Ishikawa (cell line): ENCODE data around the gene SRSF7.

ENCODE experiments used
- CEBPB ChIP-seq: IDR thresholded peaks from 2 replicates; pipeline ENCODE4 v1.6.1; 2012
- CREB1 ChIP-seq: IDR thresholded peaks from 2 replicates; pipeline ENCODE4 v1.6.1; 2012; ENCODE audit warnings: low read depth
- EGR1 ChIP-seq: IDR thresholded peaks from 2 replicates; pipeline ENCODE4 v1.6.1; 2012
- EP300 ChIP-seq: IDR thresholded peaks from 2 replicates; pipeline ENCODE4 v1.6.1; 2012; ENCODE audit warnings: borderline replicate concordance
- FOXM1 ChIP-seq: IDR thresholded peaks from 2 replicates; pipeline ENCODE4 v1.6.1; 2012; ENCODE audit warnings: low read depth, borderline replicate concordance
- NFIC ChIP-seq: IDR thresholded peaks from 2 replicates; pipeline ENCODE4 v1.6.1; 2012
- RAD21 ChIP-seq: IDR thresholded peaks from 2 replicates; pipeline ENCODE4 v1.6.1; 2012; ENCODE audit warnings: low read depth
- TAF1 ChIP-seq: IDR thresholded peaks from 2 replicates; pipeline ENCODE4 v1.6.1; 2012; ENCODE audit warnings: low read depth, mild to moderate bottlenecking
- TCF12 ChIP-seq: IDR thresholded peaks from 2 replicates; pipeline ENCODE4 v1.6.1; 2012; ENCODE audit warnings: low read depth
- TEAD4 ChIP-seq: IDR thresholded peaks from 2 replicates; pipeline ENCODE4 v1.6.1; 2012
- YY1 ChIP-seq: IDR thresholded peaks from 2 replicates; pipeline ENCODE4 v1.6.1; 2012; ENCODE audit warnings: low read depth
- ZBTB7A ChIP-seq: IDR thresholded peaks from 2 replicates; pipeline ENCODE4 v1.6.1; 2012; ENCODE audit warnings: low read depth
- TF ChIP-seq, protein P1 (sequence below): IDR thresholded peaks from 2 replicates; pipeline ENCODE4 v1.6.1; 2012; ENCODE audit warnings: low read depth, mild to moderate bottlenecking
- TF ChIP-seq, protein P2 (sequence below): IDR thresholded peaks from 2 replicates; pipeline ENCODE4 v1.6.1; 2012
- TF ChIP-seq, protein P3 (sequence below): IDR thresholded peaks from 2 replicates; pipeline ENCODE4 v1.6.1; 2012

SRSF7 gene

DNA sequence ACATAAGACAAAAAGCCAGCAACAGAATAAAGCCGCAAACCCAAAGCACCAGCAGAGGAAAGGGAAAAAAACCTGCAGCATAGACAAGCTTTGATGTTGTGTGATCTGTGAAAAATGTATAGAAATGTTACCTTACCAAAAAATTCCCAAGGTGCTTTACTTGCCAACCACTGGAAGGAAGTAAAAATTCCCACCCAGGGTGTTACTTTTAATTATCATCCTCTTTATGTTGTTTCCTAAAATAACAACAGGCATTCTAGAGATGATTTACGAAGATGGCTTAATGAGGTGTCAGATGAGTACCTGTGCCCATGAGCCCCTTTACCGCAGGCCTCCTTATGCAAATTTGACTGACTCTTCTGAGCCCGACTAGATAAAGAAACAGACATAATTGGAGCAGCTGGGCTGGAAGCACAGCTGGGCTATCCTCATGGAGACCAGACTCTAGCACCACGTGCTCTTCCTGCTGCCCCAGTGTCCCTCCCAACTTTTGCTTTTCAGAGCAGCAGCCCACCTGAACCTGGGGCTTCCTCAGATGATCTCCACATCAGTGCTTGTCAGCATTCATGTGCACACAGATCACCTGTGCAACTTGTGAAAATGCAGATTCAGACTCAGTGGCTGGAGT is 41.5 kb downstream of the SRSF7 start:
- TF ChIP-seq TAF1 (no peak), YY1 (no peak), CEBPB (no peak), TEAD4 (no peak), NFIC (no peak), EGR1 (no peak), ZBTB7A (no peak), CREB1 (no peak), RAD21 (no peak)

DNA sequence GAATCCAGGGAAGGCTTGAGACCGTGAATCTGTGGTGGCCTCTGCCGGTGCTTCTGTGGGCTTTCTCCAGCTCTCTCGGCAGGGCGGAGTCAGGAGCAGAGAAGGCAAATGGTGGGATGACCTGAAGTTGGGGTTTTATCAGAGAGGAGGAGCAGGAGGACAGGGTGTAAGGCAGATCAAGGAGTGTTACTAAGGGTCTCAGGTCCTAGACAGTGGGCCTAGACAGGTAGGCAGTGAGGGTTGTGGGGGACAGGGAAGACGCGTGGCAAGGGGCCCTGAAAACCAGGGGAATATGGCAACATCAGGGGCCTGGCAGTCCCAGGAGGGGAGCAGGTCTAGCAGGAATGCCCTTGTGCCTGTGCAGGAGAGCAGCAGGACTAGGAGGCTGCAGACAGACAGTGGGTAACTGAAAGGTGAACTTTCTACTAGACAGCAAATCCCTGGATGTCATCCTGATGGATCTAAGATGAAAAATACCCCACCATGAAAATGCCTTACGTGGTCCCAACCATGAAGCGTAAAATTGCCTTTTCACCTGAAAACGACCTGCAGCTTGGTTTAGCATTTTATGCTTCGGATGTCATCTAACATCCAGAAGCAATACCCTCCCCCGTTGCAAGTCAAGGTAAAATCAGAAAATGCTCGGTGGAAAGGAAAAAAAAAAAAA is 42.1 kb downstream of the SRSF7 start:
- TF ChIP-seq, protein P1, sequence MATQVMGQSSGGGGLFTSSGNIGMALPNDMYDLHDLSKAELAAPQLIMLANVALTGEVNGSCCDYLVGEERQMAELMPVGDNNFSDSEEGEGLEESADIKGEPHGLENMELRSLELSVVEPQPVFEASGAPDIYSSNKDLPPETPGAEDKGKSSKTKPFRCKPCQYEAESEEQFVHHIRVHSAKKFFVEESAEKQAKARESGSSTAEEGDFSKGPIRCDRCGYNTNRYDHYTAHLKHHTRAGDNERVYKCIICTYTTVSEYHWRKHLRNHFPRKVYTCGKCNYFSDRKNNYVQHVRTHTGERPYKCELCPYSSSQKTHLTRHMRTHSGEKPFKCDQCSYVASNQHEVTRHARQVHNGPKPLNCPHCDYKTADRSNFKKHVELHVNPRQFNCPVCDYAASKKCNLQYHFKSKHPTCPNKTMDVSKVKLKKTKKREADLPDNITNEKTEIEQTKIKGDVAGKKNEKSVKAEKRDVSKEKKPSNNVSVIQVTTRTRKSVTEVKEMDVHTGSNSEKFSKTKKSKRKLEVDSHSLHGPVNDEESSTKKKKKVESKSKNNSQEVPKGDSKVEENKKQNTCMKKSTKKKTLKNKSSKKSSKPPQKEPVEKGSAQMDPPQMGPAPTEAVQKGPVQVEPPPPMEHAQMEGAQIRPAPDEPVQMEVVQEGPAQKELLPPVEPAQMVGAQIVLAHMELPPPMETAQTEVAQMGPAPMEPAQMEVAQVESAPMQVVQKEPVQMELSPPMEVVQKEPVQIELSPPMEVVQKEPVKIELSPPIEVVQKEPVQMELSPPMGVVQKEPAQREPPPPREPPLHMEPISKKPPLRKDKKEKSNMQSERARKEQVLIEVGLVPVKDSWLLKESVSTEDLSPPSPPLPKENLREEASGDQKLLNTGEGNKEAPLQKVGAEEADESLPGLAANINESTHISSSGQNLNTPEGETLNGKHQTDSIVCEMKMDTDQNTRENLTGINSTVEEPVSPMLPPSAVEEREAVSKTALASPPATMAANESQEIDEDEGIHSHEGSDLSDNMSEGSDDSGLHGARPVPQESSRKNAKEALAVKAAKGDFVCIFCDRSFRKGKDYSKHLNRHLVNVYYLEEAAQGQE, result no peak
- TF ChIP-seq FOXM1 (no peak), NFIC (no peak), EP300 (no peak), CREB1 (no peak), TEAD4 (no peak), RAD21 (no peak), EGR1 (no peak), TCF12 (no peak), CEBPB (no peak)
- TF ChIP-seq, protein P2, sequence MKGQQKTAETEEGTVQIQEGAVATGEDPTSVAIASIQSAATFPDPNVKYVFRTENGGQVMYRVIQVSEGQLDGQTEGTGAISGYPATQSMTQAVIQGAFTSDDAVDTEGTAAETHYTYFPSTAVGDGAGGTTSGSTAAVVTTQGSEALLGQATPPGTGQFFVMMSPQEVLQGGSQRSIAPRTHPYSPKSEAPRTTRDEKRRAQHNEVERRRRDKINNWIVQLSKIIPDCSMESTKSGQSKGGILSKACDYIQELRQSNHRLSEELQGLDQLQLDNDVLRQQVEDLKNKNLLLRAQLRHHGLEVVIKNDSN, result no peak
- TF ChIP-seq, protein P3, sequence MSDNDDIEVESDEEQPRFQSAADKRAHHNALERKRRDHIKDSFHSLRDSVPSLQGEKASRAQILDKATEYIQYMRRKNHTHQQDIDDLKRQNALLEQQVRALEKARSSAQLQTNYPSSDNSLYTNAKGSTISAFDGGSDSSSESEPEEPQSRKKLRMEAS, result no peak

DNA sequence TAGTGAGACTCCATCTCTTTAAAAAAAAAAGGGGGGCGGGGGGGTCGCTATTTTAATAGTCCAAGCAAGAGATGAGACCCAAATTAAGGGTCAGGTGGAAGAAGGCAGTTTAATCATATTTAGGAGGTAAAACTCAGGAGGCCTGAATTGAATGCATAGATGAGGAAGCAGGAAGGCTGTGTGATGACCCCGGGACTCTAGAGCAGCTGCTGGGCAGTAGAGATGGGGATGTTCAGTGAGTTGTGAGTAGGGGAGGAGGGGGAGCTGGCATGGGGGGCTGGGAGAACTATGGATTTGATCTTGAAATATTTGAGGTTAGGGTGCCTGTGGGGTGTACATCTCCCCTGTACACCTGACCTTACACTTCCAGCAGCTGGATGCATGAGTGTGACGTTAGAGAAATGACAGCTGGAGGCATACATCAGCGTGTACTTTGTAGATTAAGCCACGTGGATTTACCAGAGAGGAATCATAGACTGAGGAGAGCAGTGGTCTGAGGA is 44.3 kb downstream of the SRSF7 start:
- TF ChIP-seq TCF12, result no peak
- TF ChIP-seq EGR1, result no peak
- TF ChIP-seq CEBPB, result no peak
- no peak for TF ChIP-seq FOXM1
- TF ChIP-seq CREB1, result no peak
- no peak for TF ChIP-seq NFIC
- no peak for TF ChIP-seq RAD21
- TF ChIP-seq, protein P3, result no peak
- TF ChIP-seq EP300, result no peak
- no peak for TF ChIP-seq TEAD4
- TF ChIP-seq, protein P1, result no peak
- no peak for TF ChIP-seq YY1
- no peak for TF ChIP-seq ZBTB7A
- TF ChIP-seq, protein P2, result no peak
- no peak for TF ChIP-seq TAF1

DNA sequence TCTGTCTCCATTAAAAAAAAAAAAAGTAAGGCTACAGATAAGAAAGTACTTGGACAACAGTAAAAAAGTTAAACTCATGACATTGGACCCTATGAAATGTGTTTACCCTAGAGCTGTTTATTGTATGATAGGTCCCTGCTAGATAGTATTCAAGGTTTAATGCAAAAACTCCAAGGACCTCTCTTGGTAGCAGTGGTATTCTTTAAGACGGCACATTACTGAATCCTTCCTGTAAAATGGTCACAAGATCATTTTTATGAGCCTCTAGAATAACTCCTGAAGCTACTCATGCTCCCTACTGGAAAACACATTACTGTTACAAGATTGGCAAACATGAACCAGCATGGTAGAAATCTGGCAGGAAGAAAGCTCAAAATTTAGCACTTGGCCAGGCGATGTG is 46.5 kb downstream of the SRSF7 start:
- TF ChIP-seq FOXM1 (no peak), TEAD4 (no peak), RAD21 (no peak), YY1 (no peak), EP300 (no peak), CREB1 (no peak), EGR1 (no peak), ZBTB7A (no peak), CEBPB (no peak), TCF12 (no peak), TAF1 (no peak)
- TF ChIP-seq, protein P3, result no peak

DNA sequence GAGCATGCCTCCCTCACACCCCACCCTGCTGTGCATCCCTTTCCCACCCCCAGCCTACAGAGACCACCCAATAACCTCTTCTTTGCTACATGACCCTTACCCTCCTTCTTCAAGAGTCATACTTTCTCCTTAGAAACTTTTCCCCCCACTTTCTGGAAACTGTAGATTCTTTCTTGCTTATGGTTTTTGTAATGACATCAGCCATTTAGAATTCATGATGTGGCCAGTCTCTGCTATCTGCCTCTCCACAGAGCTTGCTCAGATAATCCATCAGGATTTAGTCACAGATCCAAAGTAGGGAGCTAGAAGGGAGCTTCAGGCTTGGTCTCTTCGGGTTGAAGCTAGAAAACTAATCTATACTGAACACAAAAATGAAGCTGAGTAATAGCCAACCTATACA is 48.7 kb downstream of the SRSF7 start:
- TF ChIP-seq, protein P1, result no peak
- TF ChIP-seq EGR1, result no peak
- no peak for TF ChIP-seq CEBPB
- TF ChIP-seq, protein P3, result no peak
- no peak for TF ChIP-seq NFIC
- no peak for TF ChIP-seq EP300
- TF ChIP-seq YY1, result no peak
- TF ChIP-seq ZBTB7A, result no peak
- TF ChIP-seq TAF1, result no peak
- TF ChIP-seq TCF12, result no peak
